GM21723 (cell line): ENCODE measurements around the gene BABAM2.
"Not testable (repeated sequence)": the region's sequence is repeated elsewhere in the genome, so short reads cannot be mapped to it uniquely, and the experiment has no call there.

Experiments
- ATAC-seq: cut with Tn5 transposase; IDR thresholded peaks from one replicate; pipeline ENCODE4 v1.9.1; 2021; ENCODE audit warnings: mild to moderate bottlenecking, moderate library complexity; ENCODE audit not compliant: unreplicated experiment

Gene BABAM2

DNA sequence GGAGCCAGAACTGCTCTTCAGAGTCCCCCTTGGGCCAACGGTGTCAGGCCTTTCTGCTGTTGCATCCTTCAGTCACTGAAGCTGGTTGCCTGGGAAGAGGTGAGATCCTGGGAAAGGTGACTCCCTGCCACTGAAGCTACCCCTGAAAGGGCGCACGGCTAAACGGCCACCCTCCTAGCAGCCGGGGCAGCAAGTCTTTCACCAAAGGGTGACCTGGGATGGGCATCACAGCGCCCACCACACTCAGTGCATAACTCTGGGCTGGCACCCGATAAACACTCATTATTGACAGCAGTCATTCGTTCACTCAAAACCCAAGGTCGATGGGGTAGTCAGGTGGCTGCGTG, 475.6 kb downstream of the BABAM2 start:
- ATAC-seq = no peak

DNA sequence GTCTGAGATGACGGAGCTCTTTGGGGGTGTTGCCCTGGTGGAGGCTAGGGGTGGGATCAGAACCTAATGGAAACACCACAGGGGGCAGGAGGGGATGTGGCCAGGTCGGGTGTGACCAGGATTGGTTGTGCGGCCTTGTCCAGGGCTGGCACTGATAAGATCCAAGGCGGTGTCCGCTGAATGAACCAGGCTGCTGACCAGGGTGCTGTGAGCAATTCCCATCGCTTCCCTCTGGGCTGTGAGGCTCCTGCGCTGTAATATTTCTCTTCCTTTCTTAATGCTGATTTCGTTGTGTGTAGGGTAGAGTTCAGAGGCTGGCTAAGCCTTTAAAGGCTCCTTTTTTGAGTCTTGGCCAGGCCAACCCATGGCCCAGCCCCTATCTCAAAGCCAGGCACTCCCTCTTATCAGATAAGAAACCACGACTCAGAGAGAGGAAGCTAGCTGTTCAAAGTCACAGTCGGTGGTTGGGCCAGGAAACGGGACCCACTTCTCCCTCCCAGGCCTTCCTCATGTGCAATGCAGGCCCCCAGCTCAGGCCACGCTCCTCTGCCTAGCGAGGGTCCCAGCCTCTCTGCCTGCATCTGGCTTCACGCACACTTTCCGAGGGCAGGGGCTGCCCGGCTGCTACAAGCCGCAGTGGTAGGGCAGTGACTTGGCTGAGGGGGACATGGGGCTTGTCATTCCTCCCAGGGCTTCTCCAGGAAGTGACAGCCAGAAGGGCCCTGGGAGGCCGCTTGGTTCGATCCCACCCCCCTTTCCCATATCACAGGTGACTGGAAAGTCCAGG, 476.2 kb downstream of the BABAM2 start:
- no peak for ATAC-seq

GRCh38 chr2:28367667-28368356, 477.3 kb downstream of the BABAM2 start:
- no peak for ATAC-seq

GRCh38 chr2:28368357-28368798, 477.8 kb downstream of the BABAM2 start:
- ATAC-seq = no peak

GRCh38 chr2:28369358-28369757, 478.8 kb downstream of the BABAM2 start:
- no peak for ATAC-seq

DNA sequence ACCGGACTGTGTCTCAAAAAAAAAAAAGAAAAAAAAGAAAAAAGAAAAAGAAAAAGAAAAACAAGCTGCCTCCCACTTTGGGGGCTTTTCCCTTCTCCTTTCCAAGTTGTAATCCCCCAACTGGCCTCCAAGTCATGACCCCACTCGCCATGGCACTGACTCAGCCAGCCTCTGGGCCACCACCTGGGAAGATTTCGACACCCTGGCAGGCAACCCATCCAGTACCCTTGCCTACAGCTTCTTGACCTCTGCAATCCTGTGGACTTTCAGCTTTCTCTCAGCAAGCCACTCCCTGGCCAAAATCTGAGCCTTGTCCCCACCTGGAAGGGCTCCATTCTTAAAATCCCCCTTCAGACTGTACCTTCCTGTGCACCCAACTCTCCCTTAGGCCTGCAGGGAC, 479.8 kb downstream of the BABAM2 start:
- ATAC-seq = no peak

GRCh38 chr2:28371728-28372127, 481.2 kb downstream of the BABAM2 start:
- not testable (repeated sequence) for ATAC-seq

- ATAC-seq = no peak
These were observed 483.3 kb downstream of the BABAM2 start for GRCh38 chr2:28373854-28374253.

DNA sequence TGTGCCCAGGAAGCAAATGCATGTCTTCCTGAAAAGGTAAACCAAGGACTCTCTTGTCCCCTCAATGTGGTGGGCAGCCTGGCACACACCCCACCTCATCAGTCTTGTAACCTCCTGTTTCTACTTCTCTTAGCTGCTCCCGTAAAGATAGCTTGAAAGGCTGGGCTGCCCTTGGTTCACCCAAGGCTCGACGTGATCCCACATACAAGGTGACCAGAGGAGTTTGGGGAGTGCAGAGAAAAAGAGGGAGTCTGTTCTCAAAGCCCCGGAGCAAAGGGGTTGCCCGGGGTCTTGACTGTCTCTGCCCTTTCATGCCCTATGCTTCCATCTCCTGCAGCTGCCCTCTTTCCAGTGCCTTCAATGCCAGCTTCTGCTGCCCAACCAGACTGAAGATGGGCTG, 483.8 kb downstream of the BABAM2 start:
- ATAC-seq = no peak

- ATAC-seq = no peak
These were observed 484.7 kb downstream of the BABAM2 start for GRCh38 chr2:28375236-28375635.

- ATAC-seq = no peak
These were observed 485.5 kb downstream of the BABAM2 start for GRCh38 chr2:28375742-28376631.

DNA sequence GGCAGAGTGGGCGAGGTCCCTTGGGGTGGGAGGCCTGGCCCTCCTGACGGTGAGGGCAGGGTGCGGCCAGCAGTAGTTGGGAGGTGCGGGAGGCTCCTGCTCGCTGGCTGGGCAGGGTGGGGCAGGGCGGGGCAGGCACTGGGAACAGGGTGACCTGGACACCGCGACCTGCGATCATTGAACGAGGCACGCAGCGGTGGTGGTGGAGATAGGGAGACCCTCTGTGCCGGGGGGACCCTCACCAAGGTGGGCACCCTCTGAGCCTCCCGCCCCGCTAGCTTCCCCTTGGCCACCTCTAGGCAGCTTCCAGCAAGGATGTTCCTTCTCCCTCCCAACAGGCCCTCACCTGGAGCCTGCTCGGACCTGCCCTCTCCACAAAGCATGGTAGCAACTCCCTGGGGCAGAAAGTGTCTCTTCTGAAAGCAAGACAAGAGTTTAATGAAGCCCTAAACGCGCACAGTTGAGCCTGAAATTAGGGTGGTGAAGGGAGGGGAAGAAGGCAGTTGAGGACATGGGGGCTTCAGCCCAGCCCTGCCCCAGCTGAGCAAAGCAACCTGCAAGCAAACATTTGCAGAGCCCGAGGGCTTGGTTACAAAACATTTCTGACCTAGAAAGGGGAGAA, 486.8 kb downstream of the BABAM2 start:
- no peak for ATAC-seq

- no peak for ATAC-seq
These were observed 487.6 kb downstream of the BABAM2 start for GRCh38 chr2:28377984-28378678.

- ATAC-seq = no peak
These were observed 488.4 kb downstream of the BABAM2 start for GRCh38 chr2:28378679-28379584.

- ATAC-seq = no peak
These were observed 489.7 kb downstream of the BABAM2 start for GRCh38 chr2:28380219-28380618.

DNA sequence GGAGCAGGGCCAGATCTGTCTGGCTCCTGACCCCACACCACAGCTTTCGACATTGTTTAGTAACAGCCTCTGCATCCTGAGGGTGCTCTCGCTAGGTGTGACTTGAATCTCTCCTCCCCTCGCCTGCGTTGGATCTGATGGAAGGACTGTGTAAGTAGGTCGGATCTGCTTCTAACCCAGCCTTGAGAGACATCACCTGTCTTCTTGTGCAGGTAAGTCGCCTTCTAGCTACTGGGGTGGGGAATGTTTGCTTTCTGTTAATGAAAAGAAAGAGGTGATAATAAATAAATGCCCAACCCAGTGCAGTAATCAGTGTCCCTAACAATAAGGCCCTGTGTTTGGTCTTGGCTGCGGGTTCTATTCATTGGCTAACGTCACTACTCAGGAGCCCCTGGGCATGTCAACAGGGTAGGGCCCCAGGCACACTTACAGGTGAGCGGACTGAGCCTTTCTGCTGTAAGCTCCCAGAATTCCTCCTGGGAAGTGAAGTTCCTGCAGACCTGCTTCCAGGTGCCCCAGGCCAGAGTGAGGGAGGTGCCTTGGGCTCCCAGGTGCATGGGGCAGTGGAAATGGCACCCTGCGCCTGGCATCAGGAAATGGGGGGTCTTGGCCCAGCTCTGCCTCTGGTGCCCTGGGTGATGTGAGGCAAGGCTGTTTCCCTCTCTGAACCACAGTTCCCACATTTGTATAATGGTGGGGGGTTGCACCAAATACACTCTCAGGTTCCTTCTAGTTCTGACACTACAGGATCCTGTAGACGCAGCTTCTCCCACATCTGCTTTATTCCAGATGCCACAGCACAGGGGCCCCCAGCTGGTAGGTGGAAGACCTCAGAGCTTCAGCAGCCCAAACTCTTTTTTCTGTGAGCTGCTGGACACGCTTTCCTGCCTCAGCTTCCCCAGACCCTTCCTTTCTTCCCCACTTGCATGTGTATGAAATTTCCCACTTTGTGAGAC, 491.0 kb downstream of the BABAM2 start:
- ATAC-seq = no peak

DNA sequence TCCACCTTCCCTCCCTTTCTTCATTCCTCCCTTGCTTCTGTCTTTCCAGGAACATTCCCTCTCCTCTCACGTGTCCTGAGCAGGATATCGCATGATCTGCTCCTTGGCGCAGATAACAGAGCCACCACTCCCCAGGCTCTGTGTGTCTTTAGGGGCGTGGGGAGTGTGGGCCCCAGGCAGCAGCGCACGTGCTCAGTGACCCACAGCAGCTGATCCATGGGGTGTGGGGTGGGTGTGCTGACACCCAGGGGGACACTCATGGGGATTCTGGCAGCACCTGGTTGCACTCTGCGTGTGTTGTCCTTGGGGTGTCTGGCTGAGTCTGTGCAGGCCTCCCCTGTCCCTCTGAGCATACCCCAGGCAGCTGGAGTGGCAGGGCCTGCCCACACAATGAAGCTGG, 492.2 kb downstream of the BABAM2 start:
- no peak for ATAC-seq
